Stimulated activated CD4-positive, alpha-beta T cell treated with anti-CD3 and anti-CD28 coated beads, Interleukin-1b, Interleukin-23, amount 100 ng/mL, for 4 hours (primary cell): ENCODE results near the gene RTF1.

Source experiments
- DNase-seq, 2 donors: peaks; one replicate each; pipeline ENCODE4 v3.0.0-alpha.2; 2020; ENCODE audit warnings: low read depth in 2 of 2

RTF1 gene

DNA sequence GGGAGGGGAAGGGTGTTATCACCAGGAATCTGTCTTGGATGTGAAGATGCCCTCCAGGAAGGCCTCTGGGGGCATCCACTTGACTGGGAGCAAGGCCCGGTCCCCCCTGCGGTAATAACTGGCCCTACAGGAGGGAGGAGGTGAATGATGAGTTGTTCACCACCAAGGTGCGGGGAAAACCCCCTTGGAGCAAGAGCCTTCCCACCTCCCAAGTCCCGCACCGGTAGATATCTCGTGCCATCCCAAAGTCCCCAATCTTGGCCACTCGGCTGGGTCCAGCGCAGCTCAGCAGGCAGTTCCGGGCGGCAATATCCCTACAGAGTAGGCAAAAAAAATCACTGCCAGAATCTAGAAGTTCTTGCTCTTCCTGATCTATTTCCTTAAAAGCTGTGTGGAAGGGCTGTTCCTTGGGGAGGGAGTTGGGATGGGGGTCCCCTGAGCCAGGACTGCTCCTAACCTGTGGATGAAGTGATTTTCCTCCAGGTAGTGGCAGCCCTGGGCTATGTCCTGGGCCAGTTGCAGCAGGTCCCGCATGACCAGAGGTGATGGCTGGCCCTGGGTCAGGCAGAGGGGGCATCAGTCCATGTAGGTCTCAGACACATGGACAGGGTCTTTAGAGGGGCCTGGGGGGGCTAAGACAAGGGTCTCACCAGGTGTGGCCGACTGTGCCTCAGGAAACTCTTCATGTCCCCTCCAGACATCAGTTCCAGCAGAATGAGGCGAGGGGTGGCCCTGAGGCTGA, 88.0 kb downstream of the RTF1 start:
- no peak for DNase-seq

DNA sequence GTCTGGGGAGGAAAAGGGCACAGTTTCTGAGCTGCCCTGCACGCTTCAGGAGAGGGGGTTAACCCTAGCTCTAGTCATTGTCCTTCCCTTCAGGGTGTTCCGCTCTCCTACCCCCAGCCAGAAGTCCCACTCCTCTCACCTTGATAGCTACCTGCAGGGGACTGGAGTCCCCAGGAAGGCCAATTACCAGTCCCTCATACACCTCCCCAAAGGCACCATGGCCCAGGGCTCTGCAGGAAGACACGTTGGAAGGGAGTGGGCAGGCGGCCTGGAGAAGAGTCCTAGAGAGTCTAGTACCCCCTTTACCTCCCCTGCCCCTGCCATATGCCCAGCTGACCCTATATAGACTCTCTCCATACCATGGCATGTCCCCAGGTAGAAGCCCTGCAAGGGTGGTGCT, 88.9 kb downstream of the RTF1 start:
- DNase-seq = no peak

- no peak for DNase-seq
Measured at GRCh38 chr15:41506796-41507341, 90.0 kb downstream of the RTF1 start.

- no peak for DNase-seq
Measured at GRCh38 chr15:41507820-41508290, 91.0 kb downstream of the RTF1 start.

DNA sequence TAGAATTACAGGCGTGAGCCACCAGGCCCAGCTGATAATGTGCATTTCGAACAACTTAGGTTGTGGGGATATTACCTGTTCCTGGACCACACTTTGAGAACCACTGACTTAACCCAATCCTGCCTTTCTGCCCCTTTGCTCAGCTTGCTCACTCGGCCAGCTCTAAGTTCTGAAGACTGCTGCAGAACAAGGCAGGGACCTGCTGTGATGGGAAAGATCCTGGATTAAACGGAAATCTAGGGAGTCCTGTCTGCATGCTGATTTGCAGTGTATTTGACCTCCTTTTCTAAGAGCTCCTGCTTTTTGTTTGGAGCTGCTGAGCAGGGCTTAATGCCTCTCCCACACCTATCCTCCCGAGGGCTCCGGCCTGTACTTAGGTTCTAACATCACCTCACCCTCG, 93.8 kb downstream of the RTF1 start:
- DNase-seq = no peak

- no peak for DNase-seq
Measured at GRCh38 chr15:41511331-41511898, 94.5 kb downstream of the RTF1 start.

DNA sequence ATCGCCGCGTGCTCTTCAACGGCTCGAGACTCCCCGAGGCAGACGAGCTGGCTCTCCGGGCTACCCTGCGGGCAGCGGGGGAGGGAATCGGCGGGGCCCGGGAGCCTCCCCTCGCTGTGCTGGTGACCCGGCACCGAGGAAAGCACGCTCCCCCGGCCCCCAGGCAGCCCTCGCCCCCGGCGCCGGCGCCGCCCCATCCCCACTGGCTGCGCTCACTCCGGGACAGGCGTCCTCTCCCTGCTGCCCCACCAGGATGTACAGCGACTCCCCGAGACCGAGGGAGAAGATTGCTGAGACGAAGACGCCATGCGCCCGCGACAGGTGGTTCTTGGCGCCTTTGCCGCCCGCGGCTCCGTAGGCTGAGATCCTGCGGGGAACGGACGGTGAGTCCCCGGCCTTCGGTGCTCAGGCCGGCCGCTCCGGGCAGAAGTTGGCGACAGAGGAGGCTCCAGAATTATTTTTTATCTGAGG, 95.0 kb downstream of the RTF1 start:
- no peak for DNase-seq

DNA sequence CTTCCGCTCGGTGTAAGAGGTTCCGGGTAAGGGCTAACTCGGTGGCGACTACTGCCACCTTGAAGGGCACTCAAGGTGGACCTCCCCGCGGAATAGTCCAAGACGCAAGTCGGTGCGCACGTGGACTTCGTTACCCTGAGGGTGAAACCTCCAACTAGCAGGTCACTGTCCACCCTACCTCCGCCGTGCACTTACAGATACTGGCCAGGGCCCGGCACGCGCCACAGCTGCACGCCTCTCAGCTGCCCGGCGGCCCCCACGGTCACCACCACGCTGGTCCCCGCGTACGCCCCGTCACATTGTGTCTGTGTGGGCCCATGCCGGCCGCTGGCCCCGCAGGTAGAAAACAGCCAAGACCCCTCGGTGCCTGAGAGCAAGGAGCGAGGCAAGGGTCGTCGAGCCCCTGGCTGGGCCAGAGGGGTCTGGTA, 95.6 kb downstream of the RTF1 start:
- no peak for DNase-seq

GRCh38 chr15:41512940-41513505, 96.1 kb downstream of the RTF1 start:
- DNase-seq = no peak

DNA sequence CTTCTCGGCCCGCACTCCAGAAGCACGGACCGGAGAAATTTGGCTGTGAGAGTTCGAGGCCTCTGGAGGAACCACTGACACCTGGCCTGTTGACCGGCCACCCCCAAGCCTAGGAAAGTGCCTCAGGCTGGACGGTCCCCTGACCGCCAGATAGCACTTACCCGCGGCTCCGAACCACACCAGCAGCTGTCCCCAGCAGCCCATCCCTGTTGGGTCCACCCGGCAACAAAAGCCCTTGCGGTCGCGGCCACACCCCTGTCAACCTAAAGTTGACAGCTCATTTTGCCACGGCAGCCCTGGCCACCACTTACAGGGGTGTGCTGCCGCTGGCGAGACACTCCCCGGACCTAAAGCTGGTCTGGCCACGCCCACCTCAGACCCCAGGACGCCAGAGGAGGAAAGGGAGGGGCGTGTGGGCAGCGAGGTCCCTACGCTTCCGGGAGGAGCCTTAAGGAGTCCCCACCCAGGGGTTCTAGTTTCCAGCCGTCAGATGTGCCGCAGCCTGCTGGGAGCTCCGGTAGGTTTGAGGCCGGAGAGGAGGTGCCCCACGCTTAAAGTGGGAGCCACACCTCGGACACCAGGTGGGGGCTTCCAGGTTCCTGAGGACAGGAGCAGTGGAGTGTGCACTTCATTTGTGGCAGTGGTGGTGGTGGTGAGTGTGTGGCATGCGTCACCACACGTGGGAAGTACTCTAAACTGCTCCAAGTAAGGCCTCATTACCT, 96.8 kb downstream of the RTF1 start, which contains the start of gene LTK:
Gene LTK, minus strand, starts transcription at position 322 of the 722 bp plus-strand sequence. Its CDS starts 118 bp downstream, at position 204.
- no peak for DNase-seq

GRCh38 chr15:41517895-41518449, 101.1 kb downstream of the RTF1 start:
- no peak for DNase-seq

- DNase-seq = no peak
Measured at GRCh38 chr15:41520636-41521035, 103.7 kb downstream of the RTF1 start.

DNA sequence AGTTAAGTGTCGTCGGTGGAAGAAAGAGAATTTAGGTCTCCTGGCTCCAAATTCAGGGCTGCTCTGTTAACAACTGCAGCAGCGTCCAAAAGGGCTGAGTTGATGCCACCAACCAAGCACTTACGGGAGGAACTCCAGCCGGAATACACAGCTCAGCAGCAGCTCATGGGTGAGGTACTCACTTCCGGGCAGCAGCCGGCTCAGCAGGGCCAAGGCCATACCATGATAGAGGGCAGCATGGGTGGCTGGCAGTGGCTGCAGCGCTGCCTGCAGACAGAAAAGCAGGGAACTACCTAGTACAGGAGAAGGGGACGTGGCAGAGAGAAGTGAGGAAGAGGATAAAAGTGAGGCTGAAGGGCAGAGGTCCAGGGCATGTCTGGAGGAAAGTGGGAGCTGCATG, 104.7 kb downstream of the RTF1 start:
- no peak for DNase-seq

GRCh38 chr15:41523097-41523496, 106.2 kb downstream of the RTF1 start:
- no peak for DNase-seq

DNA sequence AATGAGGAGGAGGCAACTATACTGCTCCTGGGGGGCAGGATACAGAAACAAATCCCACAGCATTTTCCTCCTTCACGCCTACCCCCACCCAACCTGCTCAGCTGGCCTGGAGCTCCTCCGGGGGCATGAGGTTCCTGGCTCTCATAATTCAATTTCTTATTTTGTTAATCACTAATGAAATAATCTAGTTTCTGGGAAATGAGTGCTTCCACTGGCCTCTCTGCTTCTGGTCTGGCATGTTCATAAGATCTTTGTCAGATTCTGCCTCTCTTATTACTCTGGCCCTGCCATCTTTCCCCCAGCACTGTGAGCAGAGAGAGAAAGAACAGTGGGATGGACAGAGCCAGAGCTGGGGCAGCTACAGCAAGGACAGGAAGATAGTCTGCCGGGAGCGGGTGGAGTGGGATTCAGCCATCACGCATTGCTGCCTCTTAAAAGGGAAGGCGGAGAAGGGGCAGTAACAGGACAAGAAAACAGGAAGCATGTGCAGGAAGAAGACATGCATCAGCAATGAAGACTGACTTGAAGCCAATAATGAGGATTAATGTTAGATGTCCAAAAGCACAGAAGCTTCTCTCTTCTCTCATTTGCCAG, 113.6 kb downstream of the RTF1 start:
- no peak for DNase-seq
